Kidney tubule cell (primary cell): ENCODE results near the gene SDR42E1.

Experiments used
- DNase-seq: peaks from one replicate; pipeline ENCODE4 v3.0.0-alpha.2; 2018; ENCODE audit warnings: low spot score

The SDR42E1 gene

DNA sequence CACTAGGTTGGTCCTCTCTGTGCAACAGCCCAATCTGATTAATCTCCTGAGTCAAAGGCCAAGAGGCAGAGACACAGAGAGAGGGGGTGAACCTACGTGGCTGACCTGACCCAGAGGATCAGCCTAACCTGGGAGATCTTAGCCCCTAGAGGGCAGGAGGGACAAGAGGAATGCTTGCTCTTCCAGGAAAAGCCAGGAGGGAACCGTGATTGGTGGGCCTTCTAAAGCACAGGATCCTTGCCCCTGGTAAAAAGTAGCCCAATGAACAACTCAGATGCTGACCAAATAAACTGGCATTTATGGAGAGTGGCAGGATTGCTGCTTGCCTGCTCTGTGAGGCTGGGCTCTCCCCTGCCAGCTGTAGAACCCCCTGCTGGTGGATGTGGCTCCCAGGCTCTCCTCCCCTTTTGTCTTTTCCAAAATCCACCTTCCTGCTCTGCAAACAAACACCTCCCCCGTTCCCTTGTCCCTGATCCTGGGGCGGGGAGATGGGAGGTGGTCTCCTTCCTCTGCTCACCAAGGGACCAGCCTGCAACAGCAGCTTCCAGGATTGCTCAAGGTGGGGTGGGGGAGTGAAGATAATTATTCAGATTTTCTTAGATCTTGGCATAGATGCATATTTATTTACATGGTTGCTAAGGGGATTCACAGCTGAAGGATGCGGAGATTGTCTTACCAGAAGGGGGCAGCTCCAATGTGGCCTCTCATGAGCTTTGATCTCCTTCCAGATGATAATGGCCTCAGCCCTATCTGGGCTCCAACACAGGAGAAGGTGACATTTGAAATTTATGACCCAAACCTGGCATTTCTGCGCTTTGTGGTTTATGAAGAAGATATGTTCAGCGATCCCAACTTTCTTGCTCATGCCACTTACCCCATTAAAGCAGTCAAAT, 71.9 kb downstream of the SDR42E1 start:
- DNase-seq, result no peak
